Epithelial cell of prostate (primary cell): ENCODE results near the gene MCC.

ENCODE experiments used
- DNase-seq: peaks from one replicate; pipeline ENCODE4 v3.0.0-alpha.2; 2011; ENCODE audit warnings: low read depth, low spot score
- H3K27ac ChIP-seq: fragments of 450-650 bp; 2 replicates; pipeline ENCODE4 v1.5.1; 2017; ENCODE audit warnings: mild to moderate bottlenecking

Gene MCC

GRCh38 chr5:113281194-113281593 lies 207.1 kb downstream of the MCC start:
- no peak overlapping the region for H3K27ac ChIP-seq
- DNase-seq: no peak

- no peak overlapping the region for H3K27ac ChIP-seq
- no peak for DNase-seq
These were observed 207.7 kb downstream of the MCC start for GRCh38 chr5:113280541-113280940.

- no peak overlapping the region for H3K27ac ChIP-seq
- DNase-seq: no peak
These were observed 209.3 kb downstream of the MCC start for GRCh38 chr5:113278976-113279375.

- no peak overlapping the region for H3K27ac ChIP-seq
- no peak for DNase-seq
These were observed 211.8 kb downstream of the MCC start for GRCh38 chr5:113276493-113276892.

- H3K27ac ChIP-seq: no peak overlapping the region
- no peak for DNase-seq
These were observed 212.3 kb downstream of the MCC start for GRCh38 chr5:113276001-113276400.

- DNase-seq: no peak
- H3K27ac ChIP-seq: no peak overlapping the region
These were observed 213.3 kb downstream of the MCC start for GRCh38 chr5:113274836-113275414.

GRCh38 chr5:113273948-113274347 lies 214.3 kb downstream of the MCC start:
- no peak overlapping the region for H3K27ac ChIP-seq
- no peak for DNase-seq

GRCh38 chr5:113271745-113272454 lies 216.4 kb downstream of the MCC start:
- H3K27ac ChIP-seq: peak overlapping the region; percentile 95
- no peak for DNase-seq

- peak overlapping the region; percentile 95 for H3K27ac ChIP-seq
- peak; percentile 77 for DNase-seq
These were observed 217.2 kb downstream of the MCC start for GRCh38 chr5:113271015-113271414.

- H3K27ac ChIP-seq: peak overlapping the region; percentile 95
- no peak for DNase-seq
These were observed 218.2 kb downstream of the MCC start for GRCh38 chr5:113270086-113270485.

- H3K27ac ChIP-seq: peak overlapping the region; percentile 95
- DNase-seq: no peak
These were observed 218.9 kb downstream of the MCC start for GRCh38 chr5:113269023-113269997.

- H3K27ac ChIP-seq: peak overlapping the region; percentile 95
These were observed 220.0 kb downstream of the MCC start for GRCh38 chr5:113268232-113268631.

GRCh38 chr5:113267361-113267900 lies 220.8 kb downstream of the MCC start:
- H3K27ac ChIP-seq: peak overlapping the region; percentile 95

More at GRCh38 chr5:113268232-113268631, 220.0 kb downstream of the MCC start:
- DNase-seq: no peak

GRCh38 chr5:113266913-113267227 lies 221.4 kb downstream of the MCC start:
- no peak for DNase-seq
- H3K27ac ChIP-seq: peak overlapping the region; percentile 95

More at GRCh38 chr5:113267361-113267900, 220.8 kb downstream of the MCC start:
- DNase-seq: no peak

GRCh38 chr5:113266227-113266912 lies 221.9 kb downstream of the MCC start:
- peak overlapping the region; percentile 95 for H3K27ac ChIP-seq

GRCh38 chr5:113265190-113265589 lies 223.1 kb downstream of the MCC start:
- no peak for DNase-seq
- H3K27ac ChIP-seq: peak overlapping the region; percentile 95

More at GRCh38 chr5:113266227-113266912, 221.9 kb downstream of the MCC start:
- DNase-seq: no peak

- no peak for DNase-seq
- H3K27ac ChIP-seq: peak overlapping the region; percentile 95
These were observed 224.2 kb downstream of the MCC start for GRCh38 chr5:113264046-113264445.

GRCh38 chr5:113263545-113263944 lies 224.7 kb downstream of the MCC start:
- peak overlapping the region; percentile 95 for H3K27ac ChIP-seq
- no peak for DNase-seq

GRCh38 chr5:113262674-113263073 lies 225.6 kb downstream of the MCC start:
- no peak for DNase-seq
- no peak overlapping the region for H3K27ac ChIP-seq

GRCh38 chr5:113259034-113259433 lies 229.2 kb downstream of the MCC start:
- no peak for DNase-seq
- H3K27ac ChIP-seq: no peak overlapping the region
